ENCODE results near the gene SYCE3.

The SYCE3 gene

GRCh38 chr22:50531546-50531961 lies 31.2 kb downstream of the SYCE3 start:
- peak; percentile 34 for DNase-seq (ENCODE audit: low read depth)

DNA sequence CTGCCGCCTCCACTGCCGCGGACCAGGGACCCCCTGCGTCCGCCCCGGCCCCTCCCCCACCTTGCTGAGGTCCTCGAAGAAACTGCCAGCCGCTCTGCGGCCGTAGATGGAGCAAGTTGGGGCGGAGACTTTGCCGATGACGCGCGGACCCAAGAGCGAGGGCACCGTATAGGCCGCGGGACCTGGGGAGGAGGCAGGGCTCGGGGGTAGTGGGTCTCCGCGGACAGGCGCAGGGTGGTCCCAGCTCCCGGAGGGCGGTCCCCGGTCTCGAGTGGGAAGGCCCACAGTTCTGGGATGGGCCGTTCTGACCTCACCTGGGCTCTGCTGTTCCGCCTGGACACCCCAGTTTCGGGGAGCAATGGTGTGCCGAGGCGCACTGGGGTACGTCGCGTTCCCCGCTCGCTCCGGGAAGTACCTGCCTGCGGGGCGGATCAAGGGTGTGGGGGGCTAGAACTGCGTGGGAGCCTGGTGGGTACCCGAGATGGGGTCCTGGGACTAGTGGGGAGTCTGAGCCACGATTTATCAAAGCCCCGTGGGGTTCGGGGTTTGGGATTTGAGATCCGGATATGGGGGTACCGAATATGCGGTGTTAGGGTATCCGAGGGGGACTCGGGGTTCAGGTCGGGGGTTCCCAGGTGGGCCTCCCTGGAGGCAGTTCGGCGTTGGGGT lies 31.7 kb downstream of the SYCE3 start:
- peak; percentile 90 for DNase-seq (ENCODE audit: low read depth)

DNA sequence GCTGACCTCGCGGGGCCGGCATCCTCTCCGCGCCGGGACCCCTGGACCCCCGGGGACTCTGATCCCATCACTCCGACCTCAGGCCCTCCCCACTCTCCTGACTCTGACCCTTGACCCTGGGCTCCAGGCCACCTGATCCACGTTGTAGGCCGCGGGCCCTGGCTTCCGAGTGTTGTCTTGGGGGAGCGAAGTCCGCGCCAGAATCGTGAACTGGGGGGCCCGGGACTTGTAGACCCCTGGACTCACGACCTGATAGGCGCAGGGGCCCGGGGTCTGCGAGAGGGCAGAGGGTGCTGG lies 32.2 kb downstream of the SYCE3 start:
- DNase-seq (ENCODE audit: low read depth), result no peak

- DNase-seq (ENCODE audit: low read depth), result peak; percentile 89
Measured at GRCh38 chr22:50529897-50530579, 32.7 kb downstream of the SYCE3 start, which contains the start of gene TYMP. Gene TYMP (minus strand): TSS chr22:50530012. CDS start chr22:50529709, 303 bp downstream.

DNA sequence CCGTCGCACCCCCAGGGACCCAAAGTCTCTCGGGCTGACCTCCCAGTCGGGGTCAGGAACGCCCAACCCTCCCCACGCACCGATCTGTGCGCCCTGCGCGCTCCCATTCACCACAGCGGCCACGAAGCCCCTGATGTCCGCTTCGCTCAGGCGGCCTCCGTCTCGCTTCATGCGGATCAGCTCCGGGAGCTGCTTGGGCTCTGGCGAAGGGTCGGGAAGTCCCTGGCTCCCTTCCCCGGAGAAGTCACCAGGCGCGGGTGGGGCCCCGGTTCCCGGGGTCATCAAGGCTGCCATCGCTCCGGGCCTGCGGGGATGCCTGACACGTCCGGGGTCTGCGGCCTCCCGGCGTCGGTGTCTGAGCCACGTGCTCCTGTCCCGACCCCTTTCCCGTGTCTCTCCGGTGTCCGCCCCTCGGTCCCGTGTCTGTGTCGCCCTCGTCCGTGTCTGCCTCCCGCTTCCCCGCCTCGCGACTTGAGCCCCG lies 33.3 kb downstream of the SYCE3 start:
- peak; percentile 47 for DNase-seq (ENCODE audit: low read depth)

DNA sequence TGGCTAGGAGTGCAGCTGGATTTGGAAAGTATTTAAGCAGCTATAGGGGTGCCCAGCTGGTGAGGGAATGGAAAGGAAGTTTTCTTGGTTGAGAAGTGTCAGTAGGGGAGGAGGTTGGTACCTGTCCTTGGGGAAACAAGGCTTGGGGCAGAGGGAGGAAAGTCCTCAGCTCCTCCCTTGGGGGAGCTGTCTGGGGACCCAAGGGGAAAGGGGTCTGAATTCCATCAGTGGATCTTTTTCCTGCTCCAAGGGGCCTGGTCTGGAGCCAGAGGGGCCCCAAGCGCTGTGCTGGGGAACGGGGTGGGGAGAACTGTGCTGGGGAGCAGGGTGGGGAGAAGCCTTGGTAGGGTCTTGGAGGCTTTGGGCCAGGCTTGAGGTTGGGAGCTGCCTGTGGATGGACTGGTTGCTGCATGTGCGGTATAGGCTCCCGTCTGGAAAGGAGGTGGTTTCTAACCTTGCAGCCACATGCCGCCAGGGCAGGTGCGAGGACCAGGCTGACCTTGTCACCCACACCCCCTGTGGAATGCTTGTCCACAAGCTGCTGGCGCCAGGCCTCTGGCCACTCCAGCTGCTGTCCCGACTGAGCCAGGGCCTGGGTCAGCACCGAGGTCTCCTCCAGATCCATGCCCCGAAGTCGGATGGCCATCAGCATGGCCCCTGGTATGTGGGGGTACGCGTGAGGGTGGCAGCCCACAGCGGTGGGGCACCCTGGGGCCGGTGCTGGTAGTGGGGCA lies 33.9 kb downstream of the SYCE3 start:
- DNase-seq (ENCODE audit: low read depth), result no peak

DNA sequence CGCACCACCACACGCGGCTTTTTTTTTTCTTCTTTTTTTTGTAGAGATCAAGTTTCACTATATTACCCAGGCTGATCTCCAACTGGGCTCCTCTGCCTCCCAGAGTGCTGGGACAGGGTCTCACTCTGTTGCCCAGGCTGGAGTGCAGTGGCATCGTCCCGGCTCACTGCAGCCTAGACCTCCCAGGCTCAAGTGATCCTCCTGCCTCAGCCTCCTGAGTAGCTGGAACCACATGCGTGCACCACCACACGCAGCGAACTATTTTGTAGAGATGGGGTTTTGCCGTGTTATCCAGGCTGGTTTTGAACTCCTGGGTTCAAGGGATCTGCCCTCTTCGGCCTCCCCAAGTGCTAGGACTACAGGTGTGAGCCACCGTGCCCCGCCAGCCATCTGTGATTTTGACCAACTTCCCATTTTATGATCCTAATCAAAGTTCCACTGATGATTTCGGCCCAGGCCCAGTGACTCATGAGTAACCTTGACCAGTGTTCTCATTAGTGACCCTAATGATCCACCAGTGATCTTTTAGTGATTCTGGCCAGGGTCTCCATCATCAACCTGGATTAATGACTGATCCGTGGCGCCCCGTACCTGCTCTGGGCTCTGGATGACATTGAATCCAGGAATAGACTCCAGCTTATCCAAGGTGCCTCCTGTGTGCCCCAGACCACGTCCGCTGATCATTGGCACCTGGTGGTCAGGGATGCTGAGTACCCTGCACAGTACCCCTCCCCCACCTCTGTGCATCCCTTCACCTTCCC lies 34.6 kb downstream of the SYCE3 start:
- no peak for DNase-seq (ENCODE audit: low read depth)

GRCh38 chr22:50526834-50527801 lies 35.6 kb downstream of the SYCE3 start:
- DNase-seq (ENCODE audit: low read depth), result peak; percentile 23

DNA sequence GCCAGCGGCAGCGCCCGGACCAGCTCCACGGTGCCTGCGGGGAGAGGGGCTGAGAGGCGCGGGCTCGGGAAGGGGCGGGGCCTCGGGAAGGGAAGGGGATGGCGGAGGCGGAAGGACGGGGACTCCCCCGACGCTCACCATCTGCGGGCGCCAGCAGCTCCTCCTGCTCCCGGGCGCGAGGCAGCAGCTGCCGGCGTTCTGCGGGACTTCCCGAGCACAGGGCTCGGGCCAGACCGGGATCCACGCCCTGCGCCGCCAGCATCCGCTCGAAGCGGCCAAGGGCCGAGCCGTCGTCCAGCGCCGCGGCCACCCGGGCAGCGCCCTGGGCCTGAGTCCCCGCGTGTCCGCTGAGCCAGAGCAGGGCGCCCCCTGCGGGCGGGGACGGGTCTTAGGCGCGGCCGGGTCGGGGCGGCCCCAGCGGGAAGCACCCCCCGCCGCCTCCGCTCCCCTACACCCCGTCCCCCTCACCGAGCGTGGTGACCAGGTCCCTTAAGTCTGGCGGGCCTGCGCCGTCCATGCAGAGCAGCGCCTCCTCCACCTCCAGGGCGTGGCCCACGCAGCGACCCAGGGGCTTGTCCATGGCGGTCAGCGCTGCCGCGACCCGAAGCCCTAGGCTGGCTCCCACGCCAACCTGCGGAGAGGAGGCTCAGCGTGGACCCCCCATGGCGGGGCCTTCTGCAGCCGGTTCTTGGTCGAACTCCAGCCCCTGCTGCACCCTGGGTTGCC lies 36.4 kb downstream of the SYCE3 start:
- peak; percentile 79 for DNase-seq (ENCODE audit: low read depth)

GRCh38 chr22:50525858-50526107 lies 36.9 kb downstream of the SYCE3 start:
- no peak for DNase-seq (ENCODE audit: low read depth)

GRCh38 chr22:50525104-50525857 lies 37.4 kb downstream of the SYCE3 start, which contains the start of gene SCO2:
Gene SCO2 (minus strand): TSS chr22:50525598. CDS start chr22:50524411, 1,187 bp downstream.
- DNase-seq (ENCODE audit: low read depth), result peak; percentile 98

GRCh38 chr22:50524676-50525103 lies 38.0 kb downstream of the SYCE3 start:
- DNase-seq (ENCODE audit: low read depth), result no peak

DNA sequence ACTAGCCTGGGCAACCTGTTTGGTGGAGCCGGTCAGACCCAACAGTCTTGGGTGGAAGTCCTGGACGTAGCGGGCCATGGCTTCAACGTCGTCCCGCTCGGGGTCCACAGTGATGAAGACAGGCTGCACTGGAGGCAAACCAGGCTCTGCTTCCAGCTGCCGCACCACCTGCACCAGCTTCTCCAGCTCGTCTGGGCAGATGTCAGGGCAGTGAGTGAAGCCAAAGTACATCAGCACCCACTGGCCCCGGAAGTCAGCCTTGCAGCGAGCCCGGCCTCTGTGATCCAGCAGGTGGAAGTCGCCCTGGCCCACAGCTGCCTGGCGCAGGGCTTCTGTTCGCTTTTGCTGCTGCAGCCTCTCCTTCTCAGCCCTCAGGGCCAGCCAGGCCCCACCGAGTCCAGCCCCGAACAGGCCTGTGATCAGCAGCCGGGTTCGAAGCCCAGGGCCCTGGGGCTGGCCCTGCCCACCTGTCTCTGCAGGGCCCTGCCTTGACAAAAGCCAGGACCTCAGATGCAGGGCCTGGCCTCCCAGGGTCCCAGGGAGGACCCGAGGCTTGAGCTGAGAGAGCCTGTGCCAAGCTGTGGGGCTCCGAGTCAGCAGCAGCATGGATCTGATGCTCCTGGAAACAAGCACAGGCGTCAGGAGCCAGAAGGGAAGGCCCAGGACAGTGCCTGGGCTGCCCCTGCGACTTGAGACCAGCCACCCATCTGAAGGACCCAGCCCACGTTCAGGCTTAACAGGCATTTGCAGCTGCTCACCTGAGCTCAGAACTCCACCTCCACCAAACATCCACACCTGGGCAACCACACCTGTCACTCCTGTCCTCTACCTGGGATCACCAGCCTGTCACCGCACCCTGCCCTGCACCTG lies 38.7 kb downstream of the SYCE3 start:
- no peak for DNase-seq (ENCODE audit: low read depth)

- DNase-seq (ENCODE audit: low read depth), result no peak
Measured at GRCh38 chr22:50523458-50523805, 39.3 kb downstream of the SYCE3 start.

DNA sequence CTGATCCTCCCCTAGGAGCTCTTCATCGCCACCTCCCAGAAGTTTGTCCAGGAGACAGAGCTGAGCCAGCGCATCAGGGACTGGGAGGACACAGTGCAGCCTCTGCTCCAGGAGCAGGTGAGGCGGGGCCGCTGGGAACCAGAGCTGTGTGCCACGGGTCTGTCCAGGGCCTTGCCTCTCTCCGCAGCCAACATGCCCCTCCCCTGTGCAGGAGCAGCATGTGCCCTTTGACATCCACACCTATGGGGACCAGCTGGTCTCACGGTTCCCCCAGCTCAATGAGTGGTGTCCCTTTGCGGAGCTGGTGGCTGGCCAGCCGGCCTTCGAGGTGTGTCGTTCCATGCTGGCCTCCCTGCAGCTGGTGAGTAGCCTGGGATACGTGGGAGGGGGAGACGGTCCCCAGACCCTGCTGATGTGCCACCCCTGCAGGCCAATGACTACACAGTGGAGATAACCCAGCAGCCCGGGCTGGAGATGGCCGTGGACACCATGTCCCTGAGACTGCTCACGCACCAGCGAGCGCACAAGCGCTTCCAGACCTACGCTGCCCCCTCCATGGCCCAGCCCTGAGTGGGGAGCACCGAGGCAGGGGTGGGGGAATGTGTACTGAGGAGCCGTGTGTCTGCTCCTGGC lies 39.8 kb downstream of the SYCE3 start:
- no peak for DNase-seq (ENCODE audit: low read depth)

DNA sequence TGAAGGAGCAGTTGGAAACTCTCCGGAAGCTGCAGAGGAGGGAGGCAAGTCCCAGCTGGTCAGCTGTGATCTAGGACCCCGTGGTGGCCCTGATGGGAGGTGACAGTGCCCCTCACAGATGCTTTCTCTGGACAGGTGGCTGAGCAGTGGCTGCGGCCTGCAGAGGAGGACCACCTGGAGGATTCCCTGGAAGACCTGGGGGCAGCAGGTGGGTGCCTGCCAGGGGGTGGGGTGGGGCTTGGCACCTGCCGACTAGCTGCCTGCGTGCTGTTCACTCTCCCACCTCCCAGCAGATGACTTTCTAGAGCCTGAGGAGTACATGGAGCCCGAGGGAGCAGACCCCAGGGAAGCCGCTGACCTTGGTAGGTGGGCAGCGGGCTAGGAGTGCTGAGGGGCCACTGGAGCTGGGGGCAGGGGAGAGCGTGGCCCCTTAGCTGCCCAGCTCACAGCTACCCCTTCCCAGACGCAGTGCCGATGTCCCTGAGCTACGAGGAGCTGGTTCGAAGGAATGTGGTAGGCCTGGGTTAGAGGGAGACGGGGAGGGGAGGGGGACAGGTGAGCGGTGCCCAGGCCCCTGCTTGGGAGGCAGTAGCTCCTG lies 40.4 kb downstream of the SYCE3 start:
- DNase-seq (ENCODE audit: low read depth), result no peak

DNA sequence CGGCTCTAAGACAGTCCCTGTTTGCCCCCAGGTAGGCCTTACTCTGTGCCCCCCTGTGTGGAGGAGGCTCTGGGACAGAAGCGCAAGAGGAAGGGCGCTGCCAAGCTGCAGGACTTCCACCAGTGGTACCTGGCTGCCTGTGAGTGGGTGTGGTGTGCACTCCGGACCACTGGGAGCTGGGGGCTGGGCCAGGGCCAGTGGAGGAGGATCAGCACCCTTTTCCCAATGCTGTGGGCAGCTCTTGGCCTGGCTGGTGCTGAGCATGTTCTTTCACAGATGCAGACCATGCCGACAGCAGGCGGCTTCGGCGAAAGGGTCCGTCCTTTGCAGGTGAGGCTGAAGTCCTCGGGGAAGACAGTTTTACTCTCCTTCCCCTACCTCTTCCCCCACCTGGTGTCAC lies 41.0 kb downstream of the SYCE3 start:
- no peak for DNase-seq (ENCODE audit: low read depth)

DNA sequence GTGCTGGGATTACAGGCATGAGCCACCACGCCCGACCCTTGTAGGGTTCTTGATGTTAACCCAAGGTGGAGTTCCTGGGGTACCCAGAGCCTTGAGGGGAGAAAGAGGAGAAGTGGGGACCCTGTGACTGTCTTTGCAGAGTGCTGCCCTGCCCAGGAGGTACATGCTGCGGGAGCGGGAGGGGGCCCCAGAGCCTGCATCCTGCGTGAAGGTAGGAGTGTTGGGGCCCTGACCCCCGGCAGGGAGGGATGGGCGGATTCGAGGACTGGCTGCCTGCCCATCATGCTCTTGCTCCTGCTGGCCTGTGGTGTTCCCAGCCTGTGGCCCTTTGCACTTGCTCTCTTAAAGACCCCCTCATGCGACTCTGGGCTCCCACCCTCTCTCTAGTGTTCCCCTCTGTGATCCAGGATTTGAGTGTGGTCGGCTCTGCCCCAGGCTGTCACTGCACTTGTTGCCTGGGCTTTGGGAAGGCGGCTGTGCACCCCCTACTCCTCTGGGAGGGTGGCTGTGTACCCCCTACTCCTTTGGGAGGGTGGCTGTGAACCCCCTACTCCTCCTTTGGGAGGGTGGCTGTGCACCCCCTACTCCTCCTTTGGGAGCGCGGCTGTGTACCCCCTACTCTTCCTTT lies 41.8 kb downstream of the SYCE3 start:
- no peak for DNase-seq (ENCODE audit: low read depth)

Data from iris pigment epithelial cell (primary cell).